Ishikawa (cell line): ENCODE measurements around the gene RAB14.

ENCODE experiments used
- CEBPB ChIP-seq: IDR thresholded peaks from 2 replicates; pipeline ENCODE4 v1.6.1; 2012
- CREB1 ChIP-seq: IDR thresholded peaks from 2 replicates; pipeline ENCODE4 v1.6.1; 2012; ENCODE audit warnings: low read depth
- EGR1 ChIP-seq: IDR thresholded peaks from 2 replicates; pipeline ENCODE4 v1.6.1; 2012
- EP300 ChIP-seq: IDR thresholded peaks from 2 replicates; pipeline ENCODE4 v1.6.1; 2012; ENCODE audit warnings: borderline replicate concordance
- FOXM1 ChIP-seq: IDR thresholded peaks from 2 replicates; pipeline ENCODE4 v1.6.1; 2012; ENCODE audit warnings: low read depth, borderline replicate concordance
- NFIC ChIP-seq: IDR thresholded peaks from 2 replicates; pipeline ENCODE4 v1.6.1; 2012
- RAD21 ChIP-seq: IDR thresholded peaks from 2 replicates; pipeline ENCODE4 v1.6.1; 2012; ENCODE audit warnings: low read depth
- TAF1 ChIP-seq: IDR thresholded peaks from 2 replicates; pipeline ENCODE4 v1.6.1; 2012; ENCODE audit warnings: low read depth, mild to moderate bottlenecking
- TCF12 ChIP-seq: IDR thresholded peaks from 2 replicates; pipeline ENCODE4 v1.6.1; 2012; ENCODE audit warnings: low read depth
- TEAD4 ChIP-seq: IDR thresholded peaks from 2 replicates; pipeline ENCODE4 v1.6.1; 2012
- YY1 ChIP-seq: IDR thresholded peaks from 2 replicates; pipeline ENCODE4 v1.6.1; 2012; ENCODE audit warnings: low read depth
- ZBTB7A ChIP-seq: IDR thresholded peaks from 2 replicates; pipeline ENCODE4 v1.6.1; 2012; ENCODE audit warnings: low read depth
- TF ChIP-seq, protein P1 (sequence below): IDR thresholded peaks from 2 replicates; pipeline ENCODE4 v1.6.1; 2012; ENCODE audit warnings: low read depth, mild to moderate bottlenecking
- TF ChIP-seq, protein P2 (sequence below): IDR thresholded peaks from 2 replicates; pipeline ENCODE4 v1.6.1; 2012
- TF ChIP-seq, protein P3 (sequence below): IDR thresholded peaks from 2 replicates; pipeline ENCODE4 v1.6.1; 2012

Gene RAB14

DNA sequence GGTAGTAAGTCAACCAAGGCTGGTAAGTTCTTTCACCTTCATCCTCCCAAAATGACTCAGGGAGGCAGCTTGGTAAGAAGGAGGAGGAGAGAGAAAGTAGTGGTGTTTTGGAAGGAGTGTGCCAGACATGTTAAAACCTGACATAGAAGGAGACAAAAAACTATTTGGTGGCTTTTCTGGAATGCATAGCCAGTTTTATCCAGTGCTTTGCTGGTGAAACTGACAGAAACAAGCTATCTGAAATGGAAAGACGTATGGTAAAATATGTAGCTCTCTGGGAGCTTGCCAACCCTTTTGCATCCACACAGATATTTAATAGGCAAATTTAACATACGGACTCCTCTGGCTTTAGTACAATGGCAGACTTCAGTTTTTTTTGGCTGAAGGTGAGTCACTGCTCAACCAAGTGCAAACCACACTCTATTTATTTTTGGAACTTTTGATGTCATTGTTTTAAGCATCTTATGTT is 45.4 kb downstream of the RAB14 start:
- TF ChIP-seq, protein P1, sequence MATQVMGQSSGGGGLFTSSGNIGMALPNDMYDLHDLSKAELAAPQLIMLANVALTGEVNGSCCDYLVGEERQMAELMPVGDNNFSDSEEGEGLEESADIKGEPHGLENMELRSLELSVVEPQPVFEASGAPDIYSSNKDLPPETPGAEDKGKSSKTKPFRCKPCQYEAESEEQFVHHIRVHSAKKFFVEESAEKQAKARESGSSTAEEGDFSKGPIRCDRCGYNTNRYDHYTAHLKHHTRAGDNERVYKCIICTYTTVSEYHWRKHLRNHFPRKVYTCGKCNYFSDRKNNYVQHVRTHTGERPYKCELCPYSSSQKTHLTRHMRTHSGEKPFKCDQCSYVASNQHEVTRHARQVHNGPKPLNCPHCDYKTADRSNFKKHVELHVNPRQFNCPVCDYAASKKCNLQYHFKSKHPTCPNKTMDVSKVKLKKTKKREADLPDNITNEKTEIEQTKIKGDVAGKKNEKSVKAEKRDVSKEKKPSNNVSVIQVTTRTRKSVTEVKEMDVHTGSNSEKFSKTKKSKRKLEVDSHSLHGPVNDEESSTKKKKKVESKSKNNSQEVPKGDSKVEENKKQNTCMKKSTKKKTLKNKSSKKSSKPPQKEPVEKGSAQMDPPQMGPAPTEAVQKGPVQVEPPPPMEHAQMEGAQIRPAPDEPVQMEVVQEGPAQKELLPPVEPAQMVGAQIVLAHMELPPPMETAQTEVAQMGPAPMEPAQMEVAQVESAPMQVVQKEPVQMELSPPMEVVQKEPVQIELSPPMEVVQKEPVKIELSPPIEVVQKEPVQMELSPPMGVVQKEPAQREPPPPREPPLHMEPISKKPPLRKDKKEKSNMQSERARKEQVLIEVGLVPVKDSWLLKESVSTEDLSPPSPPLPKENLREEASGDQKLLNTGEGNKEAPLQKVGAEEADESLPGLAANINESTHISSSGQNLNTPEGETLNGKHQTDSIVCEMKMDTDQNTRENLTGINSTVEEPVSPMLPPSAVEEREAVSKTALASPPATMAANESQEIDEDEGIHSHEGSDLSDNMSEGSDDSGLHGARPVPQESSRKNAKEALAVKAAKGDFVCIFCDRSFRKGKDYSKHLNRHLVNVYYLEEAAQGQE, result no peak
- TF ChIP-seq CEBPB, result no peak

DNA sequence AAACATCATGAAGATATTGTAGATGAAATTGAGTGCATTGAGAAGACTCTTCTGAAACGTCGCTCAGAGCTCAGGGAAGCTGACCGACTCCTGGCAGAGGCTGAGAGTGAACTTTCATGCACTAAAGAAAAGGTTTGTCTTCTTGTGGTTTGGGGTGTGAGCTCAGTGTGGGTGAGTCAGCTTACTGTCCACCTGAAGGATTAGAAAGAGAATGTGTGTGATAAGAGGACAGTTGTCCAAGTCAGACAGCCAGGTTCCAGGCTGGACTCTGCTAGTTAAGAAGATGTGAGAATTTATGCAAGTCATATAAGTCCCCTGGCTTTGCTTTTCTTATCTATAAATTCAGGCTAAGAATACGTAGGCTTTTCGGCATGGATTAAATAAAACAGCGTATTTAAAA is 46.9 kb downstream of the RAB14 start:
- TF ChIP-seq YY1 (no peak), NFIC (no peak), EP300 (no peak), CEBPB (no peak), TEAD4 (no peak), CREB1 (no peak)
- TF ChIP-seq, protein P2, sequence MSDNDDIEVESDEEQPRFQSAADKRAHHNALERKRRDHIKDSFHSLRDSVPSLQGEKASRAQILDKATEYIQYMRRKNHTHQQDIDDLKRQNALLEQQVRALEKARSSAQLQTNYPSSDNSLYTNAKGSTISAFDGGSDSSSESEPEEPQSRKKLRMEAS, result no peak

DNA sequence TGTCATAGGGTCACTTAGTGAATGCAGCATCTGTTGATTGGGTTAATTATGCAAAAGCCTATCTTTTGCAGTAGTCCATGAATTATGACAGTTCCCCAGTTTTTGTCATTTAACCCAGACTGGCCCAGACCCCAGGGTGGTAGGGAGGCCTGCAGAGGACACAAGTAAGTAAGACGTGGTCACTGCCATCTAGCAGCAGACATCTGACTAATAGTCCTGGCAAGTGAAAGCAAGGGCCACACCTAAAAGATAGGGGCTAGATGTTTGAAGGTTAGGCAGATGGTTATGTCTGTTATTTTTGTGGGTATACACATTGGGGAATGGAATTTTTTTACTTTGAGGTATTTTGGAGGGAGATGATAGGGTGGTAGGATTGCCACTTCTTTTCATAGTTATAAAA is 48.0 kb downstream of the RAB14 start:
- TF ChIP-seq TCF12 (no peak), TAF1 (no peak), EP300 (no peak), RAD21 (no peak), NFIC (no peak), CEBPB (no peak), YY1 (no peak), EGR1 (no peak), ZBTB7A (no peak), CREB1 (no peak), FOXM1 (no peak)
- TF ChIP-seq, protein P3, sequence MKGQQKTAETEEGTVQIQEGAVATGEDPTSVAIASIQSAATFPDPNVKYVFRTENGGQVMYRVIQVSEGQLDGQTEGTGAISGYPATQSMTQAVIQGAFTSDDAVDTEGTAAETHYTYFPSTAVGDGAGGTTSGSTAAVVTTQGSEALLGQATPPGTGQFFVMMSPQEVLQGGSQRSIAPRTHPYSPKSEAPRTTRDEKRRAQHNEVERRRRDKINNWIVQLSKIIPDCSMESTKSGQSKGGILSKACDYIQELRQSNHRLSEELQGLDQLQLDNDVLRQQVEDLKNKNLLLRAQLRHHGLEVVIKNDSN, result no peak
- TF ChIP-seq, protein P2, result no peak
- TF ChIP-seq, protein P1, result no peak

DNA sequence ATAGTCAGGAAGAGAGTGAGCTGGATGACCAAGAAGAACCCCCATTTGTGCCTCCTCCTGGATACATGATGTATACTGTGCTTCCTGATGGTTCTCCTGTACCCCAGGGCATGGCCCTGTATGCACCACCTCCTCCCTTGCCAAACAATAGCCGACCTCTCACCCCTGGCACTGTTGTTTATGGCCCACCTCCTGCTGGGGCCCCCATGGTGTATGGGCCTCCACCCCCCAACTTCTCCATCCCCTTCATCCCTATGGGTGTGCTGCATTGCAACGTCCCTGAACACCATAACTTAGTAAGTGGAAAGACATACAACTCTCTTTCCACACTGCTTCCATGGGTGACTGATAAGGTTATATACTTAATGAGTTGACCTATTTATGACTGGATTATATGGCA is 51.5 kb downstream of the RAB14 start:
- TF ChIP-seq TEAD4 (no peak), TCF12 (no peak), EP300 (no peak), CREB1 (no peak), YY1 (no peak), RAD21 (no peak), TAF1 (no peak), CEBPB (no peak), NFIC (no peak), FOXM1 (no peak), ZBTB7A (no peak), EGR1 (no peak)
- TF ChIP-seq, protein P2, result no peak
- TF ChIP-seq, protein P3, result no peak
- TF ChIP-seq, protein P1, result no peak

- TF ChIP-seq, protein P1, result no peak
- TF ChIP-seq CREB1, result no peak
- no peak for TF ChIP-seq CEBPB
Measured at GRCh38 chr9:121144482-121144881, 57.2 kb downstream of the RAB14 start.
